Suprapubic skin (tissue), 4 donors: ENCODE measurements around the gene TRIM3.

Source experiments
- CTCF ChIP-seq, 2 donors: fragments of 200-600 bp in 1 of 2; fragments of 450-650 bp in 1 of 2; sonication (generic) in 1 of 2; IDR thresholded peaks; one replicate each; pipeline ENCODE4 v1.5.1; 2016 to 2019; ENCODE audit warnings: antibody characterized with exemption in 2 of 2, mild to moderate bottlenecking in 1 of 2, moderate library complexity in 1 of 2
- POLR2A ChIP-seq, 2 donors: fragments of 450-650 bp; IDR thresholded peaks; one replicate each; pipeline ENCODE4 v1.6.1; 2017; ENCODE audit warnings: antibody characterized with exemption in 2 of 2, mild to moderate bottlenecking in 2 of 2, moderate library complexity in 2 of 2
- POLR2AphosphoS5 ChIP-seq, 3 donors: sonication (generic); formaldehyde crosslinking; IDR thresholded peaks; one replicate each; pipeline ENCODE4 v1.6.1; 2017; ENCODE audit warnings: antibody characterized with exemption in 3 of 3

GRCh38 chr11:6437423-6437822 is 36.3 kb downstream of the TRIM3 start:
- TF ChIP-seq CTCF (IDR thresholded peaks at IDR 0.05) (no peak), POLR2A (IDR thresholded peaks at IDR 0.05) (no peak), POLR2AphosphoS5 (IDR thresholded peaks at IDR 0.05) (no peak)
